ENCODE measurements around the gene POLR3GL.
A peak's percentile ranks its signal among the peaks of the same experiment; 100 is the strongest.
"Not testable (repeated sequence)": the region's sequence is repeated elsewhere in the genome, so short reads cannot be mapped to it uniquely, and the experiment has no call there.

Gene POLR3GL

GRCh38 chr1:145964328-145965118 lies at the start of gene POLR3GL, which contains the start of gene ANKRD34A:
Gene POLR3GL, plus strand, starts transcription at chr1:145964690. Its CDS starts 10,176 bp downstream, at chr1:145974866.
Gene ANKRD34A, minus strand, starts transcription at chr1:145964575. Its CDS starts 2,816 bp downstream, at chr1:145961759.
- Histone ChIP-seq H3K4me3 (ENCODE audit: insufficient read length, low read depth) (peak within 1 kb of the TSS; percentile 59), H3K4me1 (ENCODE audit: insufficient read depth, insufficient read length) (peaks cover 20% of the 10 kb centered on the region), H3K9ac (ENCODE audit: insufficient read length, low read depth) (peak within 1 kb of the TSS; percentile 77), H3K27me3 (ENCODE audit: insufficient read depth, insufficient read length) (peaks cover 60% of the 10 kb centered on the region), H3K36me3 (ENCODE audit: insufficient read depth, insufficient read length, low read length) (no peaks in the 10 kb centered on the region), H3K9me3 (ENCODE audit: insufficient read depth, low read length) (peaks cover 16% of the 10 kb centered on the region)
- DNase-seq (ENCODE audit: low read depth, low spot score), result peak; percentile 94
- TF ChIP-seq SUZ12 (IDR thresholded peaks at IDR 0.05; ENCODE audit: extremely low read depth, insufficient read depth, insufficient read length) (peak; percentile 36), ZNF274 (IDR thresholded peaks at IDR 0.05; ENCODE audit: low read depth, low read length) (no peak), YY1 (IDR thresholded peaks at IDR 0.05; ENCODE audit: insufficient read depth, insufficient read length) (no peak)

GRCh38 chr1:145916745-145917144 lies 47.7 kb upstream of the POLR3GL start:
- TF ChIP-seq SUZ12 (IDR thresholded peaks at IDR 0.05; ENCODE audit: extremely low read depth, insufficient read depth, insufficient read length) (no peak), ZNF274 (IDR thresholded peaks at IDR 0.05; ENCODE audit: low read depth, low read length) (no peak), YY1 (IDR thresholded peaks at IDR 0.05; ENCODE audit: insufficient read depth, insufficient read length) (no peak)
- no peak for DNase-seq (ENCODE audit: low read depth, low spot score)
- Histone ChIP-seq H3K4me1 (ENCODE audit: insufficient read depth, insufficient read length) (peaks cover 13% of the 10 kb centered on the region), H3K36me3 (ENCODE audit: insufficient read depth, insufficient read length, low read length) (peaks cover 20% of the 10 kb centered on the region), H3K9me3 (ENCODE audit: insufficient read depth, low read length) (no peaks in the 10 kb centered on the region), H3K27me3 (ENCODE audit: insufficient read depth, insufficient read length) (peaks cover 12% of the 10 kb centered on the region), H3K4me3 (ENCODE audit: insufficient read length, low read depth) (no peak overlapping the region), H3K9ac (ENCODE audit: insufficient read length, low read depth) (no peak overlapping the region)

- no peaks in the 10 kb centered on the region for H3K9me3 ChIP-seq (ENCODE audit: insufficient read depth, low read length)
- TF ChIP-seq YY1 (IDR thresholded peaks at IDR 0.05; ENCODE audit: insufficient read depth, insufficient read length), result no peak
- H3K9ac ChIP-seq (ENCODE audit: insufficient read length, low read depth), result peak overlapping the region; percentile 85
- DNase-seq (ENCODE audit: low read depth, low spot score), result no peak
- peak overlapping the region; percentile 79 for H3K4me3 ChIP-seq (ENCODE audit: insufficient read length, low read depth)
- H3K4me1 ChIP-seq (ENCODE audit: insufficient read depth, insufficient read length), result peaks cover 13% of the 10 kb centered on the region
- peaks cover 21% of the 10 kb centered on the region for H3K36me3 ChIP-seq (ENCODE audit: insufficient read depth, insufficient read length, low read length)
- H3K27me3 ChIP-seq (ENCODE audit: insufficient read depth, insufficient read length), result peaks cover 12% of the 10 kb centered on the region
Observed at GRCh38 chr1:145917595-145917994, 46.9 kb upstream of the POLR3GL start.

GRCh38 chr1:145918144-145918991 lies 46.1 kb upstream of the POLR3GL start, which contains the start of gene PEX11B:
Gene PEX11B, minus strand, starts transcription at chr1:145918717. Its CDS starts 29 bp downstream, at chr1:145918688.
- Histone ChIP-seq H3K4me3 (ENCODE audit: insufficient read length, low read depth) (peak within 1 kb of the TSS; percentile 79), H3K4me1 (ENCODE audit: insufficient read depth, insufficient read length) (peaks cover 13% of the 10 kb centered on the region), H3K9me3 (ENCODE audit: insufficient read depth, low read length) (no peaks in the 10 kb centered on the region), H3K36me3 (ENCODE audit: insufficient read depth, insufficient read length, low read length) (peaks cover 29% of the 10 kb centered on the region), H3K9ac (ENCODE audit: insufficient read length, low read depth) (peak within 1 kb of the TSS; percentile 85), H3K27me3 (ENCODE audit: insufficient read depth, insufficient read length) (peaks cover 12% of the 10 kb centered on the region)
- no peak for TF ChIP-seq YY1 (IDR thresholded peaks at IDR 0.05; ENCODE audit: insufficient read depth, insufficient read length)
- TF ChIP-seq SUZ12 (IDR thresholded peaks at IDR 0.05; ENCODE audit: extremely low read depth, insufficient read depth, insufficient read length), result no peak
- no peak for TF ChIP-seq ZNF274 (IDR thresholded peaks at IDR 0.05; ENCODE audit: low read depth, low read length)
- DNase-seq (ENCODE audit: low read depth, low spot score), result peak; percentile 71

- Histone ChIP-seq H3K4me3 (ENCODE audit: insufficient read length, low read depth) (peak overlapping the region; percentile 79), H3K9me3 (ENCODE audit: insufficient read depth, low read length) (no peaks in the 10 kb centered on the region), H3K36me3 (ENCODE audit: insufficient read depth, insufficient read length, low read length) (peaks cover 35% of the 10 kb centered on the region), H3K4me1 (ENCODE audit: insufficient read depth, insufficient read length) (peaks cover 13% of the 10 kb centered on the region), H3K27me3 (ENCODE audit: insufficient read depth, insufficient read length) (peaks cover 12% of the 10 kb centered on the region), H3K9ac (ENCODE audit: insufficient read length, low read depth) (peak overlapping the region; percentile 85)
- TF ChIP-seq SUZ12 (IDR thresholded peaks at IDR 0.05; ENCODE audit: extremely low read depth, insufficient read depth, insufficient read length) (no peak), ZNF274 (IDR thresholded peaks at IDR 0.05; ENCODE audit: low read depth, low read length) (no peak), YY1 (IDR thresholded peaks at IDR 0.05; ENCODE audit: insufficient read depth, insufficient read length) (no peak)
- no peak for DNase-seq (ENCODE audit: low read depth, low spot score)
Observed at GRCh38 chr1:145918992-145919939, 45.2 kb upstream of the POLR3GL start.

- peaks cover 12% of the 10 kb centered on the region for H3K27me3 ChIP-seq (ENCODE audit: insufficient read depth, insufficient read length)
- not testable (repeated sequence) for DNase-seq (ENCODE audit: low read depth, low spot score); H3K9ac ChIP-seq (ENCODE audit: insufficient read length, low read depth)
Observed at GRCh38 chr1:145920297-145920696, 44.2 kb upstream of the POLR3GL start.

More at GRCh38 chr1:145920297-145920696, 44.2 kb upstream of the POLR3GL start:
- H3K4me3 ChIP-seq (ENCODE audit: insufficient read length, low read depth); H3K9me3 ChIP-seq (ENCODE audit: insufficient read depth, low read length): not testable (repeated sequence)
- peaks cover 34% of the 10 kb centered on the region for H3K36me3 ChIP-seq (ENCODE audit: insufficient read depth, insufficient read length, low read length)
- H3K4me1 ChIP-seq (ENCODE audit: insufficient read depth, insufficient read length), result peaks cover 13% of the 10 kb centered on the region
